GM21447 (cell line): ENCODE results near the gene DISP2.

Source experiments
- ATAC-seq: cut with Tn5 transposase; IDR thresholded peaks from one replicate; pipeline ENCODE4 v1.9.1; 2021; ENCODE audit not compliant: unreplicated experiment

The DISP2 gene

DNA sequence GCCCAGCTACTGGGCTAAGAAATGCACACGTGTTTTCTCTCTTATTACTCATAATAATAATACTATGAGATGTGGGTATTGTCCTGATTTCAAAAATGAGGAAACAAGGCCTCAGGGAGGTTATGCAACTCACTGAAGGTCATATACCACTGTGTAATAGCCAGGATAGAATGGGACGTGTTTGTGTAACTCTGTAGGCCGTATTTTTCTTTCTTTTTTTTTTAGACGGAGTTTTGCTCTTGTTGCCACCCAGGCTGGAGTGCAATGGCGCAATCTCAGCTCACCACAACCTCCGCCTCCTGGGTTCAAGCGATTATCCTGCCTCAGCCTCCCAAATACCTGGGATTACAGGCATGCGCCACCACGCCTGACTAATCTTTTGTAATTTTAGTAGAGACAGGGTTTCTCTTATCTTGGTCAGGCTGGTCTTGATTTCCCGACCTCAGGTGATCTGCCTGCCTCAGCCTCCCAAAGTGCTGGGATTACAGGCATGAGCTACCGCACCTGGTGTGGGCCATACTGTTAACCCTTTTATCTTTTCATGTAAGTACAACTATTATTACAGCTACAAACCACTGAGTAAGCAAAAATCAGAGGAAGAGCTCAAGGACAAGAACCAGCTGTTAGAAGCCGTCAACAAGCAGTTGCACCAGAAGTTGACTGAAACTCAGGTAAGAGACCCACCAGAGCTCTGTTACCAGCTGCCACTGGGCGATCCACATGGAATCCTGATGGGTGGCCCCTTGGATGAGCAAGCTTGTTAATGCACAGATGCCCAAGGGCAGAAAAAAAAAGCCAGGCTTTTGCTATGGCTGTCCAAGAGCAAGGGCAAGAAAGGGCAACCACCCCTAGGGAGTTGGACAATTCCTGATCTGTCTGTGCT lies 31.2 kb downstream of the DISP2 start:
- ATAC-seq, result no peak

DNA sequence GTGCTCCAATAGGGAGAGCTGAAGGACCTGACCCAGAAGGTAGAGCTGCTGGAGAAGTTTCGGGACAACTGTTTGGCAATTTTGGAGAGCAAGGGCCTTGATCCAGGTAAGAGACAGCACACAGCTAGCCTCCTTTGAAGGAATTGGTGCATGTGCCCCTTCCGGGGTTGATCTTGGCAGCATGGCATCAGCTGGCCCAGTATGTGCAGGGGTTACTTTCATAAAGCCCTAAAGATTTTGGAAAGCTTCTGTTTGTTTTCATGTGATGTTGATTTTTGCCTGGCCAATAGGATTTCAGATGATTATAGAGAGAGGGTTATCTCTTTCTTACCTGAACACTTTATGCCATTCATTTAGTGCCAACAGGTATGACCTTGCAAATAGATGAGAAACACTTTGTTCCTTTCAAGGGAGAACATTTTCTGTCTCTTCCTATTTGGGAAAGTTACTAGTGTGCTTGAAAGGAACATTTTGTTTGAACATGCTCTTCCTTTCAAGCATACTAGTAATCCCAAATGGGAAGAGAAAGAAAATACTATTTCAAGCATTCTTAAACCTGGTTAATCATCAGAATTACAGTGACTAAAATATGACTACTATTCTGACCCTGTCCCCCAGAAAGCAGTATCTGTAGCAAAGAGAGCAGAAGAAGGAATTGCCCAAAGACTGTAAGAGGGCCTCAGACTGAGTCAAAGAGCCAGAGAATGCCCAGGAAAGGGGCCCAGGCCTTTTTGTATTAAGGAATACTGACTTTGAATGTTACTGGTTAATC lies 32.0 kb downstream of the DISP2 start:
- ATAC-seq, result no peak

DNA sequence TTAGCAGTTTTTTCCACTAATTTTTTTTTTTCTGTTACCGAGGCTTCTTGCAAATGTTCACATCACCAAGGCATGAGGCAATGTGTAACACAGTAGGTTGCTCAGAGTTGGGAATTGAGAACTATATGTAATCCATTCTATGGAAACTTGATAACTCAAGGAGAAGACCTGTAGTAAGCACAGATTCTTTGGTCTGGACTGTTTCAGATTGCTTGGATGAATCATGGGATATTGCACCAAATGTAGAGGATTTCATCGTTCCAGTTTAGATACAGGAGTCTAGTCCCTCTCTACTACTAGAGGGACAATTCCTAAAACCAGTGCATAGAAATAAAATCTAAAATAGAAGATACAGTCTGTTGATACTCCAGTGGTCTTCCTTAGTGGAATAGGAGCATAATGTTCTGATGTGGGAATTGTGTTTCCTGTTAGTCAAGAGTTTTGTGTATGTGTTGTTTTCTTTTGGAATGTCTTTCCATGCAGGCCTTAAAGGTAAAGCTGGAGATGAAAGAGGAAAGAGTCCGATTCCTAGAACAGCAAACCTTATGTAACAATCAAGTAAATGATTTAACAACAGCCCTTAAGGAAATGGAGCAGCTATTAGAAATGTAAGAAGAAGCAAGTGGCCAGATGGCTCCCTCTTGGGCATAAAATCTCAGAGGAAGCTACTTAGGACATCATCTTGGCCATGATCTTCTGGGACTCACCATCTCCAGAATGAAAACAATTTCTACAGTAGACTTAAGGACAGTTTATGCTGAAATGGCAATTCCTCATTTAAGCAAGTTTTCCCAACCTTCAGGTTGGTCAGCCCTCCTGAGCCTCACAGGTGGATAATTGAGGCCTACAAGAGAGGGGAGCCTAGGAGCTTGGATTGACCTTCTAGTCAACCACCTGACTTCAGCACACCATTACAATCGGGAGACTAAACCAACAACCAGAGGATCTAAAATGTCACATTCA lies 35.2 kb downstream of the DISP2 start:
- no peak for ATAC-seq

GRCh38 chr15:40397688-40398412 lies 39.8 kb downstream of the DISP2 start:
- no peak for ATAC-seq

GRCh38 chr15:40398413-40398873 lies 40.4 kb downstream of the DISP2 start:
- peak; percentile 94 for ATAC-seq

GRCh38 chr15:40399370-40399769 lies 41.4 kb downstream of the DISP2 start:
- no peak for ATAC-seq

GRCh38 chr15:40405501-40406381 lies 47.7 kb downstream of the DISP2 start, which contains the start of gene IVD:
Gene IVD, plus strand, starts transcription at chr15:40405795. Its CDS starts 33 bp downstream, at chr15:40405828.
- ATAC-seq, result peak; percentile 79

- peak; percentile 54 for ATAC-seq
Measured at GRCh38 chr15:40407330-40407990, 49.4 kb downstream of the DISP2 start.

GRCh38 chr15:40409366-40409765 lies 51.3 kb downstream of the DISP2 start:
- ATAC-seq, result no peak

GRCh38 chr15:40410476-40410875 lies 52.5 kb downstream of the DISP2 start:
- ATAC-seq, result no peak

DNA sequence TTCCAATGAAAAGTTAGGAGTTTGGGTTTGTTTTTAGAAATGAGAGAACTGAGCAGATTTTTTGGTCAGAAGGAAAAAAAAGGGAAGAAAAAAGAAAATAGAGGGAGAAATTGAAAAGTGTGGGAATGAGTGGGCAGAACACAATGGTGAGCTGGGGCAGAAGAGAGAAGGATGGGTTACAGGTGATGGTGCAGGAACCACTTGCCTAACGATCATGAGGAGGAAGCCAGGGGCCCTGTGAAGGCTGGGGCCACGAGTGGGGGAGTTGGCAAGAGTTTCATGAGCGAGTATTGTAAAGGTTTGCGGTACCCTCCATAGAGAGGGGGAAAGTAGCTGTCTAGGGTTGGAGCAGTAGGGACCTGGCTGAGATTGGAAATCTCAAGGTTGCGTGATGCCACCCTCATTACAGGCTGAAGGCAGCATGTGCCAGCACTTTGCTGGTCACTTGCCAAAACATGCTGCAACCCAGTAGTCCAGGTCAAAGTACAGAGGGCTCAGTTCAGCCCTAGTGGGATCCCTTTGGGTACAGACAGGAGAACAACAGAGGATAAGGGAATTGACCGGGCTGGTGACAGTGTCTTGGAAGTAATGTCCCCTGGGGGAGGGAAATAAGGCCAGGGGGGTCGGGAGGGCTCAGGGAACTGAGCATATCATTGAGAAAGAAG lies 54.2 kb downstream of the DISP2 start:
- no peak for ATAC-seq

DNA sequence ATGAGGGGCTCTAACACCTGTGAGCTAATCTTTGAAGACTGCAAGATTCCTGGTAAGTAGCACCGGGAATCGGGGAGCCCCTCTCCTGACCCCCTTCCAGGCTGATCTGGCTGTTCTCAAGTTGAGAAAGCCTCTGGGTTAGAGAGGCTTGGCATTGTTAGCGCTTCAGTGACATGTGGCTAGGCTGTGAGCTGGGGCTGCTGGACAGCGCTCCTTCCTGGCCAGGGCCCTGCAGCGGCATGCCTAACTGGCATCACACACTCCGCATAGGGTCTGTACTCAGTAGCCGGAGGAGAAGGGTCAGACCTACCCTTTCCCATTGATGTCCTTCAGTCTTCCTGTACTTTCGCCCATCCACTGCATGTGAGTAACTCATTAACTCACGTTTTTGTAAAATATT lies 55.0 kb downstream of the DISP2 start:
- ATAC-seq, result no peak

GRCh38 chr15:40414816-40415215 lies 56.8 kb downstream of the DISP2 start:
- no peak for ATAC-seq

DNA sequence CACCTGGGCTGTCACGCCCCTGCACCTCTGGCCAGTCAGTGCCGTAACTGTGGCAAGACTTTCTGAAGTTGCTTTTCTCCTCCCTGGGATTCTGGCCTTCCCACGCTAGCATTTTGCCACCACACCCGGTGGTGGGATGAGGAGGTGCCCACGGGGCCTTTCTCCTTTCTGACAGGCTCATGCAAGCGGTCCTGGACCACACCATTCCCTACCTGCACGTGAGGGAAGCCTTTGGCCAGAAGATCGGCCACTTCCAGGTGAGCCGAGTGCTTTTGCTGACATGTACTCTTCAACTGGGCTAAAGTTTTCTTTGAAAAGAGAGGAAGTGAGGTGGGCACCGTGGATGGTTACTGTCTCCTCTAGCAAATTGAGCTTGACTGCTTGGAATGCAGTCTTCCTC lies 57.2 kb downstream of the DISP2 start:
- ATAC-seq, result no peak

DNA sequence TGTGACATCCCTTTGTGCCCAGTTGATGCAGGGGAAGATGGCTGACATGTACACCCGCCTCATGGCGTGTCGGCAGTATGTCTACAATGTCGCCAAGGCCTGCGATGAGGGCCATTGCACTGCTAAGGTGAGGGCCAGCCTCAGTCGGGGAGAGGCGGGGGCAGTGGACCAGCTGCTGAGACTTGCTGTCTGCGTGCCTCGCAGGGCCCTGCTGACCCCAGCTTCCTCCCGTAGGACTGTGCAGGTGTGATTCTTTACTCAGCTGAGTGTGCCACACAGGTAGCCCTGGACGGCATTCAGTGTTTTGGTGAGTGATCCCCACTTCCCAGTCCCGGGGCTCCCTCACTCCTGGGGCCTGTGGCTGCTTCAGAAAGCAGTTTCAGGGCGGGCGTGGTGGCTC lies 58.0 kb downstream of the DISP2 start:
- ATAC-seq, result no peak

GRCh38 chr15:40418126-40418525 lies 60.1 kb downstream of the DISP2 start:
- no peak for ATAC-seq

GRCh38 chr15:40420071-40420713 lies 62.2 kb downstream of the DISP2 start:
- ATAC-seq, result no peak

DNA sequence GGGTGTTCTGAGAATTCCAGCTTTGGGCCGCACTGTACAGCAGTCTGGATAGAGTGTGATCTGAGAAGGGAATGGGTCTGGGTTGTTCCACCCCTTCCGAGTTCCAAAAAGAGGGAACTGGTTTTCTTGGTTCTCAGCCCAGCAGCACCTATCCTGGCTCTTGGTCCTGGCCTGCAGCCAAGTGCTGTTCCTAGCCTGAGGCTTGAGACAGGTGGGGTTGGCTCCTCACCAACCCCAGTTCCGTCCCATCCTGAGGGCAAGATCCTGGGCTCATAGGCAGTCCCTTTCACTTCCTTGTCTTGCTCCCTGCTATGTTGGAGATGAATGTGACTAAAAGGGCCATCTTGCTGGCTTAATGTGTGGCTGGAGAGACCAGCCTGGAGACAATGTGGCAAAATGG lies 62.8 kb downstream of the DISP2 start:
- no peak for ATAC-seq
